ENCODE measurements around the gene IGF2BP2.

IGF2BP2 gene

GRCh38 chr3:185631508-185632206, 193.2 kb downstream of the IGF2BP2 start:
- TF ChIP-seq USF1 (IDR thresholded peaks at IDR 0.05) (no peak), NFIC (IDR thresholded peaks at IDR 0.05) (peak; percentile 60; the same call in 1 of the 2 replicates), REST (IDR thresholded peaks at IDR 0.05; ENCODE audit: low read depth) (no peak)

- TF ChIP-seq TAF1 (IDR thresholded peaks at IDR 0.05; ENCODE audit: low read depth), result no peak
- no peak for TF ChIP-seq YY1 (IDR thresholded peaks at IDR 0.05; ENCODE audit: low read depth)
- no peak for TF ChIP-seq TCF12 (IDR thresholded peaks at IDR 0.05; ENCODE audit: low read depth)
- TF ChIP-seq FOXM1 (IDR thresholded peaks at IDR 0.05; ENCODE audit: borderline replicate concordance, low read depth), result no peak
- no peak for TF ChIP-seq EP300 (IDR thresholded peaks at IDR 0.05; ENCODE audit: borderline replicate concordance)
- TF ChIP-seq CEBPB (IDR thresholded peaks at IDR 0.05), result no peak
- TF ChIP-seq RAD21 (IDR thresholded peaks at IDR 0.05; ENCODE audit: low read depth), result no peak
Measured at GRCh38 chr3:185631108-185631507, 193.7 kb downstream of the IGF2BP2 start.

- TF ChIP-seq ZBTB7A (IDR thresholded peaks at IDR 0.05; ENCODE audit: low read depth), result no peak
- TF ChIP-seq CEBPB (IDR thresholded peaks at IDR 0.05), result no peak
- TF ChIP-seq RAD21 (IDR thresholded peaks at IDR 0.05; ENCODE audit: low read depth), result no peak
- no peak for TF ChIP-seq TEAD4 (IDR thresholded peaks at IDR 0.05)
- no peak for TF ChIP-seq TAF1 (IDR thresholded peaks at IDR 0.05; ENCODE audit: low read depth)
- no peak for TF ChIP-seq EP300 (IDR thresholded peaks at IDR 0.05; ENCODE audit: borderline replicate concordance)
- TF ChIP-seq YY1 (IDR thresholded peaks at IDR 0.05; ENCODE audit: low read depth), result no peak
Measured at GRCh38 chr3:185630182-185630622, 194.6 kb downstream of the IGF2BP2 start.

- TF ChIP-seq EP300 (IDR thresholded peaks at IDR 0.05; ENCODE audit: borderline replicate concordance) (no peak), CEBPB (IDR thresholded peaks at IDR 0.05) (no peak), RAD21 (IDR thresholded peaks at IDR 0.05; ENCODE audit: low read depth) (no peak), TCF12 (IDR thresholded peaks at IDR 0.05; ENCODE audit: low read depth) (no peak), FOXM1 (IDR thresholded peaks at IDR 0.05; ENCODE audit: borderline replicate concordance, low read depth) (no peak), YY1 (IDR thresholded peaks at IDR 0.05; ENCODE audit: low read depth) (no peak), REST (IDR thresholded peaks at IDR 0.05; ENCODE audit: low read depth) (no peak), NFIC (IDR thresholded peaks at IDR 0.05) (no peak)
Measured at GRCh38 chr3:185629554-185630181, 195.2 kb downstream of the IGF2BP2 start.

GRCh38 chr3:185625784-185626183, 199.1 kb downstream of the IGF2BP2 start:
- TF ChIP-seq EGR1 (IDR thresholded peaks at IDR 0.05) (no peak), REST (IDR thresholded peaks at IDR 0.05; ENCODE audit: low read depth) (no peak), ZBTB7A (IDR thresholded peaks at IDR 0.05; ENCODE audit: low read depth) (no peak), USF1 (IDR thresholded peaks at IDR 0.05) (no peak), TCF12 (IDR thresholded peaks at IDR 0.05; ENCODE audit: low read depth) (no peak), FOXM1 (IDR thresholded peaks at IDR 0.05; ENCODE audit: borderline replicate concordance, low read depth) (no peak), CEBPB (IDR thresholded peaks at IDR 0.05) (no peak), CREB1 (IDR thresholded peaks at IDR 0.05; ENCODE audit: low read depth) (no peak), RAD21 (IDR thresholded peaks at IDR 0.05; ENCODE audit: low read depth) (no peak)

Measured in Ishikawa (cell line).